Neural progenitor cell (in vitro differentiated cells): ENCODE measurements around the gene IQSEC1. TPM values are rescaled to one million over a fixed set of nuclear protein-coding genes. Genes with fewer than 3 reads are reported as not detected.
A peak's percentile ranks its signal among the peaks of the same experiment; 100 is the strongest.

ENCODE experiments used
- DNase-seq: peaks from one replicate; pipeline ENCODE4 v3.0.0-alpha.2; 2016; ENCODE audit warnings: low spot score
- H2AFZ ChIP-seq: fragments of 200-600 bp; sonication (generic); replicated peaks from 2 replicates; pipeline ENCODE4 v1.6.1; 2016; ENCODE audit warnings: antibody characterized with exemption
- H3F3A ChIP-seq: fragments of 200-600 bp; sonication (generic); 2 replicates; pipeline ENCODE4 v1.6.1; 2016; ENCODE audit warnings: antibody characterized with exemption, low read depth
- H3K27ac ChIP-seq: fragments of 200-600 bp; sonication (generic); 2 replicates; pipeline ENCODE4 v1.5.1; 2016; ENCODE audit warnings: mild to moderate bottlenecking
- H3K27me3 ChIP-seq: fragments of 200-600 bp; sonication (generic); 2 replicates; pipeline ENCODE4 v1.6.1; 2016; ENCODE audit warnings: mild to moderate bottlenecking, moderate library complexity
- H3K36me3 ChIP-seq: fragments of 200-600 bp; sonication (generic); 2 replicates; pipeline ENCODE4 v1.5.1; 2016
- H3K4me1 ChIP-seq: fragments of 200-600 bp; sonication (generic); 2 replicates; pipeline ENCODE4 v1.6.1; 2016; ENCODE audit warnings: mixed run types
- H3K4me2 ChIP-seq: fragments of 200-600 bp; sonication (generic); 2 replicates; pipeline ENCODE4 v1.6.1; 2016
- H3K4me3 ChIP-seq: fragments of 200-600 bp; sonication (generic); 2 replicates; pipeline ENCODE4 v1.5.1; 2016
- H3K79me2 ChIP-seq: fragments of 200-600 bp; sonication (generic); 2 replicates; pipeline ENCODE4 v1.6.1; 2016; ENCODE audit warnings: low read depth
- H3K9ac ChIP-seq: fragments of 200-600 bp; sonication (generic); 2 replicates; pipeline ENCODE4 v1.6.1; 2016
- H3K9me3 ChIP-seq: fragments of 200-600 bp; sonication (generic); 2 replicates; pipeline ENCODE4 v1.5.1; 2016; ENCODE audit warnings: low read depth
- H4K20me1 ChIP-seq: fragments of 200-600 bp; sonication (generic); 2 replicates; pipeline ENCODE4 v1.6.1; 2016; ENCODE audit warnings: low read depth
- H3K27ac Mint-ChIP-seq: 3 replicates; pipeline ENCODE4 v1.8.0; 2021; ENCODE audit warnings: mixed read lengths
- H3K27me3 Mint-ChIP-seq: 2 replicates; pipeline ENCODE4 v1.8.0; 2022; ENCODE audit warnings: low read depth, mild to moderate bottlenecking, inconsistent platforms, moderate library complexity, mixed read lengths; ENCODE audit not compliant: insufficient read depth
- H3K36me3 Mint-ChIP-seq: 3 replicates; pipeline ENCODE4 v1.8.0; 2021; ENCODE audit warnings: mixed read lengths
- H3K4me1 Mint-ChIP-seq: 3 replicates; pipeline ENCODE4 v1.8.0; 2021; ENCODE audit warnings: mixed read lengths
- H3K4me3 Mint-ChIP-seq: 3 replicates; pipeline ENCODE4 v1.8.0; 2021; ENCODE audit warnings: mild to moderate bottlenecking, moderate library complexity, mixed read lengths
- H3K9me3 Mint-ChIP-seq: 3 replicates; pipeline ENCODE4 v1.8.0; 2020; ENCODE audit warnings: mixed read lengths
- CTCF ChIP-seq: fragments of 200-600 bp; sonication (generic); IDR thresholded peaks from 2 replicates; pipeline ENCODE4 v1.5.1; 2017; ENCODE audit warnings: antibody characterized with exemption, mild to moderate bottlenecking
- EZH2 ChIP-seq: fragments of 200-600 bp; sonication (generic); IDR thresholded peaks from 2 replicates; pipeline ENCODE4 v1.6.1; 2017; ENCODE audit warnings: antibody characterized with exemption, mild to moderate bottlenecking, moderate library complexity
- EZH2phosphoT487 ChIP-seq: fragments of 200-600 bp; sonication (generic); IDR thresholded peaks from 2 replicates; pipeline ENCODE4 v1.6.1; 2017; ENCODE audit warnings: antibody characterized with exemption
- total RNA-seq: library from RNA; depleted of rRNA; stranded (reverse); fragments of >200 nt; gene quantifications from 2 replicates; pipeline ENCODE4 v1.2.3, GENCODE V29; 2015; ENCODE audit warnings: low replicate concordance

The IQSEC1 gene
- total RNA-seq, 1 donor from 2014 or later = 8.9 TPM

DNA sequence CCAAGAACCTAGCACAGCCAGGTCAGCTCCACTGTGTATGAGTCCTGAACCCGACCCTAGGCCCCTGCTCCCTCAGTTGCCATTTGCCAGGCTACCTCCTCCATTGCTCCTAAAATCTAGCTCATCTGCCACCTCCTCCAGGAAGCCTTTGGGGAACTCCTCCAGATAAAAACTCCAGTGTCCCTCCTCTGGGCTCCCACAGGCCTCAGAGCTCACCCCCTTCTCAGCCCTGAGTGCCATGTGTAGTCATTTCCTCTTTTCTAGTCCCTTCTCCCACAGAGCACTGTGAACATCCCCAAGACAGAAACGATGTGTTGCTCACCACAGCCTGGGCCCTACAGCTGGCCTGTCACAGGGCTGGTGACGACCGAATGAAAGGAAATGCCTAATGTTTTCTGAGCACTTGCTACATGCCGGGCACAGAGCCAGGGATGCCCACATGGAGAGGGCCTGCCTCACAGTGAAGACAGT, 61.0 kb downstream of the IQSEC1 start:
- Mint-ChIP-seq H3K27ac (no peak overlapping the region), H3K27me3 (peaks cover 4% of the 10 kb centered on the region), H3K4me3 (no peak overlapping the region), H3K9me3 (no peaks in the 10 kb centered on the region), H3K4me1 (peaks cover 46% of the 10 kb centered on the region), H3K36me3 (no peaks in the 10 kb centered on the region)
- no peak overlapping the region for H3K9ac ChIP-seq
- H3K36me3 ChIP-seq = no peaks in the 10 kb centered on the region
- no peaks in the 10 kb centered on the region for H3K79me2 ChIP-seq
- H3F3A ChIP-seq = no peaks in the 10 kb centered on the region
- H4K20me1 ChIP-seq = peaks cover 6% of the 10 kb centered on the region
- no peak overlapping the region for H3K4me3 ChIP-seq
- H3K27ac ChIP-seq = no peak overlapping the region
- no peak overlapping the region for H2AFZ ChIP-seq
- no peak for DNase-seq
- TF ChIP-seq CTCF = no peak
- TF ChIP-seq EZH2 = no peak
- TF ChIP-seq EZH2phosphoT487 = no peak
- H3K4me1 ChIP-seq = peaks cover 32% of the 10 kb centered on the region
- H3K9me3 ChIP-seq = no peaks in the 10 kb centered on the region
- H3K4me2 ChIP-seq = peak overlapping the region; percentile 46
- no peaks in the 10 kb centered on the region for H3K27me3 ChIP-seq

DNA sequence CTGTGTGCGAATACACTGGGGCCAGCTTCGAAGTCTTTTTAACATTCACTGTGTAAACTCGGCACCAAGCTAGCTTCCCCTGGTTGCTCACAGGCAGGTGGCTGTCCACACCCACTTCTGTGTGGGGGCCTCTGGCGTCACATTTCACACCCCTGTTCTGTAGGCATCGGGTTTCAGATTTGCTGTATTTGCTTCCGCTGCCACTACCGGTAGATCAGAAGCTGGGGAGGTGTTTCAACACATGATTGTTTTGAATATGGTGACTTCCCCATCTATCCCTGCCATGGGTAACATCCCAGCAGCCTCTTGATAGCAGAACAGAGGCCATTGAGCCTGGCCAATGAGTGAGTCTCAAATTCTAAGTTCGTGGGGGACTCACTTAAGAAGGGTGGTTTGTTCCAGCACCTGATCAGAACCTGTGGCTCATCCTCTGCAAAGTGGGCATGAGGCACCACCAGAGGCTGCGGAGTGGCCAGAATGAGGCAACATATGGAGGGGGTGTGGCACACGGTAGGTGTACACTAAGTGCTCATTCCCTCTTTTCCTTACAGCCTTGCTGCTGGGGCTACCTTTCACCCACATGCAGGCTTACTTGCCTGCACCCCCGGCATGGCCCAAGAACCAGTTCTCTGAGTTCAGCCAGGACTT, 61.5 kb downstream of the IQSEC1 start:
- peak; percentile 49 for DNase-seq
- Mint-ChIP-seq H3K9me3 (no peaks in the 10 kb centered on the region), H3K27me3 (peaks cover 3% of the 10 kb centered on the region), H3K36me3 (no peaks in the 10 kb centered on the region), H3K4me3 (no peak overlapping the region), H3K27ac (no peak overlapping the region), H3K4me1 (peaks cover 43% of the 10 kb centered on the region)
- Histone ChIP-seq H3K4me1 (peaks cover 29% of the 10 kb centered on the region), H3F3A (no peaks in the 10 kb centered on the region), H2AFZ (no peak overlapping the region), H3K9me3 (no peaks in the 10 kb centered on the region), H3K4me2 (peak overlapping the region; percentile 46), H3K79me2 (no peaks in the 10 kb centered on the region), H4K20me1 (peaks cover 6% of the 10 kb centered on the region), H3K27ac (no peak overlapping the region), H3K9ac (no peak overlapping the region), H3K4me3 (no peak overlapping the region), H3K27me3 (no peaks in the 10 kb centered on the region), H3K36me3 (no peaks in the 10 kb centered on the region)
- TF ChIP-seq EZH2 (no peak), EZH2phosphoT487 (no peak), CTCF (no peak)

GRCh38 chr3:13010780-13011572, 62.3 kb downstream of the IQSEC1 start:
- no peak for DNase-seq
- Mint-ChIP-seq H3K4me1 (peaks cover 39% of the 10 kb centered on the region), H3K9me3 (no peaks in the 10 kb centered on the region), H3K27me3 (peaks cover 3% of the 10 kb centered on the region), H3K4me3 (no peak overlapping the region), H3K36me3 (no peaks in the 10 kb centered on the region), H3K27ac (no peak overlapping the region)
- H3K27me3 ChIP-seq = no peaks in the 10 kb centered on the region
- H3K27ac ChIP-seq = no peak overlapping the region
- no peaks in the 10 kb centered on the region for H3K36me3 ChIP-seq
- no peaks in the 10 kb centered on the region for H3F3A ChIP-seq
- peak overlapping the region; percentile 46 for H3K4me2 ChIP-seq
- TF ChIP-seq EZH2 = no peak
- no peak for TF ChIP-seq EZH2phosphoT487
- no peak for TF ChIP-seq CTCF
- H3K9ac ChIP-seq = no peak overlapping the region
- H3K4me1 ChIP-seq = peaks cover 22% of the 10 kb centered on the region
- no peak overlapping the region for H2AFZ ChIP-seq
- no peak overlapping the region for H3K4me3 ChIP-seq
- no peaks in the 10 kb centered on the region for H3K9me3 ChIP-seq
- H4K20me1 ChIP-seq = peaks cover 6% of the 10 kb centered on the region
- H3K79me2 ChIP-seq = no peaks in the 10 kb centered on the region
